Brain microvascular endothelial cell (primary cell): ENCODE data around the gene EYS.
A peak's percentile ranks its signal among the peaks of the same experiment; 100 is the strongest.

Source experiments
- DNase-seq: peaks from one replicate; pipeline ENCODE4 v3.0.0-alpha.2; 2020
- H3K27ac ChIP-seq: fragments of 250-450 bp; sonication (Bioruptor Pico); 2 replicates; pipeline ENCODE4 v1.5.1; 2020; ENCODE audit warnings: mild to moderate bottlenecking, moderate library complexity
- H3K27me3 ChIP-seq: fragments of 250-450 bp; sonication (Bioruptor Pico); replicated peaks from 2 replicates; pipeline ENCODE4 v1.5.1; 2020; ENCODE audit warnings: mild to moderate bottlenecking
- H3K36me3 ChIP-seq: fragments of 250-450 bp; sonication (Bioruptor Pico); replicated peaks from 2 replicates; pipeline ENCODE4 v1.5.1; 2020; ENCODE audit warnings: mild to moderate bottlenecking
- H3K4me3 ChIP-seq: 2 replicates; pipeline ENCODE4 v1.5.1; 2011; ENCODE audit warnings: low read depth, mild to moderate bottlenecking, control low read depth, low read length, moderate library complexity
- in situ Hi-C: cut with HindIII; loops from 2 replicates; pipeline ENCODE4 v1.10.0; 2017; ENCODE audit warnings: low sequenced_read_pairs, low pct_ligation_motif_present
- TF ChIP-seq, protein P1 (sequence below): IDR thresholded peaks from 2 replicates; pipeline ENCODE4 v1.5.1; 2011; ENCODE audit warnings: low read depth, mild to moderate bottlenecking, moderate library complexity, low read length, control low read depth, inconsistent platforms; ENCODE audit errors: missing control alignments

EYS gene

DNA sequence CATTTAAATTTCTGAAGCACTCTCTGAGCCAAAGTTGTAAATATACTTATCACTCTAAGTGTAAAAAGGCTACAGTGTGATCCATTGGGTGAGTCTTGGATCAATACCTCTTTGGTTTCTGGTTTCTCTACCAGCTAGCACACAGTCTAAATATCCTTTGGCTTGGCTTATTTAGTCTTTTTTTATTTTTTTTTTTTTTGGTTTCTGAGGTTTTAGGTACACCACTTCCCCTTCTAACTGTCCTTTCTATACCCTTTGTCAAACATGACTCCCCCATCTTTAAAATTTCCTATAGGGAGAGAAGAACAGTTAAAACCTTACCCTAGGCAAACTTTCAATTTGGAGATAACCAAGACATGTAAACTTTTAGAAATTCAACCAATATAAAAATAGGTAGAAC is 1692.4 kb downstream of the EYS start:
- Histone ChIP-seq H3K36me3 (no peaks in the 10 kb centered on the region), H3K4me3 (no peak overlapping the region), H3K27ac (no peak overlapping the region), H3K27me3 (no peaks in the 10 kb centered on the region)
- TF ChIP-seq, protein P1, sequence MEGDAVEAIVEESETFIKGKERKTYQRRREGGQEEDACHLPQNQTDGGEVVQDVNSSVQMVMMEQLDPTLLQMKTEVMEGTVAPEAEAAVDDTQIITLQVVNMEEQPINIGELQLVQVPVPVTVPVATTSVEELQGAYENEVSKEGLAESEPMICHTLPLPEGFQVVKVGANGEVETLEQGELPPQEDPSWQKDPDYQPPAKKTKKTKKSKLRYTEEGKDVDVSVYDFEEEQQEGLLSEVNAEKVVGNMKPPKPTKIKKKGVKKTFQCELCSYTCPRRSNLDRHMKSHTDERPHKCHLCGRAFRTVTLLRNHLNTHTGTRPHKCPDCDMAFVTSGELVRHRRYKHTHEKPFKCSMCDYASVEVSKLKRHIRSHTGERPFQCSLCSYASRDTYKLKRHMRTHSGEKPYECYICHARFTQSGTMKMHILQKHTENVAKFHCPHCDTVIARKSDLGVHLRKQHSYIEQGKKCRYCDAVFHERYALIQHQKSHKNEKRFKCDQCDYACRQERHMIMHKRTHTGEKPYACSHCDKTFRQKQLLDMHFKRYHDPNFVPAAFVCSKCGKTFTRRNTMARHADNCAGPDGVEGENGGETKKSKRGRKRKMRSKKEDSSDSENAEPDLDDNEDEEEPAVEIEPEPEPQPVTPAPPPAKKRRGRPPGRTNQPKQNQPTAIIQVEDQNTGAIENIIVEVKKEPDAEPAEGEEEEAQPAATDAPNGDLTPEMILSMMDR, result no peak
- DNase-seq, result no peak
- in situ Hi-C loops, result no loop called here

DNA sequence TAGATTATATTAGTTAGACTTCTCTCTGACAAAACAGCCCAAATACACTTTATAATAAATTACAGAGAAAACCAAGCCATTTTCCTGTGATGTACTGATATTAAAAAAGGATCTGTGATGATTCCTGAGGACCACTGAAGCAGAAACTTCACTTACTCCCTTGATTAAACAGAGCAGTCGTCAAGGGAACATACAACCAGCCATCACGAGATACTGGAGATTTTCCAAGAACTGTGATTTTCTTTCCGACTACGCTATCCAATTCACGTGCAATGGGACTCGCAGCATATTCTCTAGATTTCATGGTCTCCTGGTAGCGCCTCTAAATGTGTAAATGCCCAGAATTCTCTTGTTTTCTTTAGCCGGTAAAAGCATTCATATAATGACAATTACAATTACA is 1694.0 kb downstream of the EYS start:
- Histone ChIP-seq H3K36me3 (no peaks in the 10 kb centered on the region), H3K27me3 (no peaks in the 10 kb centered on the region), H3K4me3 (no peak overlapping the region), H3K27ac (no peak overlapping the region)
- in situ Hi-C loops, result no loop called here
- DNase-seq, result no peak
- TF ChIP-seq, protein P1, result no peak

GRCh38 chr6:64012351-64013001 is 1694.5 kb downstream of the EYS start:
- TF ChIP-seq, protein P1, result peak; percentile 87
- Histone ChIP-seq H3K4me3 (no peak overlapping the region), H3K27me3 (no peaks in the 10 kb centered on the region), H3K27ac (no peak overlapping the region), H3K36me3 (no peaks in the 10 kb centered on the region)
- in situ Hi-C loops, result no loop called here
- peak; percentile 2 for DNase-seq

DNA sequence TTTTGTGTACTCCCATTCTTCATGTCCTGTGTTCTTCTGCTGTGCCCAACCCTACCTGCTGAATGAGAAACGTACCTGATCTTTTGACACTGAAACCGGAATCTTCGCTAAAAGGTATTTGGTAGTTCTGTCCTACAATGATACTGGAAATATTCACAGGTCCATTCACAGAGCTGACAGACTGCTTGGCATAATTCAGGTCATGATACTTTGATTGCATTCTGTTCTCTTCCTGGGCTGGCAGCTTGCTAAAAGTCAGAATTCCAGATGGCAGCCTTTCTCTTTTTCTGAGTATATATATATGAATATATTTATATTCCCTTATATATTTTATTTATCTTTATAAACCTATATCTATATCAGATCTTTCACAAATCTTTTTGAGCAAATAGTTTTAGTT is 1696.4 kb downstream of the EYS start:
- Histone ChIP-seq H3K27ac (no peak overlapping the region), H3K27me3 (no peaks in the 10 kb centered on the region), H3K4me3 (no peak overlapping the region), H3K36me3 (no peaks in the 10 kb centered on the region)
- in situ Hi-C loops, result no loop called here
- DNase-seq, result no peak
- TF ChIP-seq, protein P1, result no peak

- in situ Hi-C loops, result no loop called here
- DNase-seq, result no peak
- no peaks in the 10 kb centered on the region for H3K36me3 ChIP-seq
Observed at GRCh38 chr6:64010010-64010409, 1697.0 kb downstream of the EYS start.

More at GRCh38 chr6:64010010-64010409, 1697.0 kb downstream of the EYS start:
- Histone ChIP-seq H3K27me3 (no peaks in the 10 kb centered on the region), H3K4me3 (no peak overlapping the region), H3K27ac (no peak overlapping the region)
- TF ChIP-seq, protein P1, result no peak
